HG02588 (cell line): ENCODE results near the gene FAM131C.

Experiments
- ATAC-seq: cut with Tn5 transposase; IDR thresholded peaks from one replicate; pipeline ENCODE4 v1.9.1; 2021; ENCODE audit warnings: mild to moderate bottlenecking, moderate library complexity; ENCODE audit not compliant: unreplicated experiment

The FAM131C gene, protein sequence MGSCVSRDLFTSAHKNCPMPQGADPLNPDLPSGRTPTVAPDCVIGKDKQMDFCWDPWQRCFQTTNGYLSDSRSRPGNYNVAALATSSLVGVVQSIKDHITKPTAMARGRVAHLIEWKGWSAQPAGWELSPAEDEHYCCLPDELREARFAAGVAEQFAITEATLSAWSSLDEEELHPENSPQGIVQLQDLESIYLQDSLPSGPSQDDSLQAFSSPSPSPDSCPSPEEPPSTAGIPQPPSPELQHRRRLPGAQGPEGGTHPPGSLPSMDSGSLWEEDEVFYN

DNA sequence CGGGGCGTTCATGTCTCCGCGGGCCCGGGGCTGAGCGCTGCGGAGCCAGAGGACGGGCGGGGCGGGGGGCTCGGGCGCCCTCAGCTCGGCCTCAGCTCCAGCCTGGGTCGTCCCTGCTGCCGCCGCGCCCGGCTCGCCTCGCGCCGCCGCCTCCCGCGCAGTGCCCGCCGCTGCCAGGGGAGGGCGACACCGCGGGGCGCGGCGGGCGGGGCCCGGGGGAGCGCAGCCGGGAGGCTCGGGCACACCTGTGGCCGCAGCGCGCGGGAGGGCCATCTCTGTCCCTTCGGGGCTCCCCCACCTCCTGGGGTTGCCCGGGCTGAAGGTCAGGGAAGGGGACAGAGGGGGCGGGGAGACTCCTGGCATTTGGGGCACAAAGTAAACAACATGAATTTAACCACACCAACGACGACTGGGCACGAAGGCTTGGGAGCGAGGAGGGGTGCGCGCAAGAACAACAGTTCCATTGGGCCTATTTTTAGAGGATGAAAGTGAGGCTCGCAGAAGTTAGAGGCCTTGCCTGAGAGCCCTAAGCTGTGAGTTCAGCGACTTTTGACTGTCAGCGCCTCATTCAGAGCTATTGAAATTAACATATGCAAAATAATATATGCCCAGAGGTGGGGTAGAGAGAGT is at the start of gene FAM131C:
Gene FAM131C, minus strand, starts transcription at position 162 of the 630 bp plus-strand sequence. CDS start 209 bp downstream, outside the sequence.
- ATAC-seq = peak; percentile 45

DNA sequence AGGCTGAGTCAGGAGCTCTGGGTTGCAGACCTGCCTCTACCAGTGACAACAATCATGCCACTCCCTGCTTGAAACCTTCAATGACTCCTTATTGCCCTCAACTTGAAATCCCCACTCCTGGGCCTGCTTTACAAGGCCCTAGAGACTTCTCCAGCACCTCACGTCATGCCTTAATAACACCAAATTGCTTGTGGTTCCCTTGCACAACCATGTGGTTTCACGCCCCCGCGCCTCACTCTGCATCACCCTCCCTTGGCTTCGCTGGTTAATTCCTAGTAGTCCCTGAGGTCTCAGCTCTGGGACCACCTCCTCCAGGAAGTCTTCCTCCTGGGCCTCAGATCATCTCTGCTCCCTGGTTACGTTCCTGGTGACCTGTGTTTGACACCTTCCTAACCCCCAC is 49.5 kb upstream of the FAM131C start:
- ATAC-seq = no peak

DNA sequence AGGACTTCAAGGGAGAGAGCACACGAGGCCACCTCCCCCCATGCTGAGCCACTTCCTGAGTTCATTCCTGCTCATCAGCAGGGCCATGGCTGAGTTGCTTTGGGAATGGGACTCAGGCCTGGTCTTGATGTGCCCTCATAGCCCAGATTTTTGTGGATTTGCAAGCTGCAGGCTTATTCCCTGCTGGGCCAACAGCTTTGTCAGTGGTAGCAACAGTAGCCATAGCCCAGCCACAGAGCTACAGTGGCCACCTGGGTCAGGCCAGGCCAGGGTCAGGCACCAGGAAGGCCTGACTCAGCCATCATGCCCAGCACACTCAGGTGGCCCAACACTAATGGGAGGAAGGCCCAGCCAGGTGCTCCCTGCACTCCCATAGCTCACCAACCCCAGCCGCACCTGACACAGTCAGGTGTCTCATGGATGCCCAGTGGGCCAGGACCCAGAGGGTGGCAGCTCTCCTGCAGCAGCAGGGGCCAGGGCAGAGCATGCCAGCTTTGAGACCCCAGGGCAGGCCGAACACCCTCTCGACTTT is 49.0 kb upstream of the FAM131C start:
- no peak for ATAC-seq

DNA sequence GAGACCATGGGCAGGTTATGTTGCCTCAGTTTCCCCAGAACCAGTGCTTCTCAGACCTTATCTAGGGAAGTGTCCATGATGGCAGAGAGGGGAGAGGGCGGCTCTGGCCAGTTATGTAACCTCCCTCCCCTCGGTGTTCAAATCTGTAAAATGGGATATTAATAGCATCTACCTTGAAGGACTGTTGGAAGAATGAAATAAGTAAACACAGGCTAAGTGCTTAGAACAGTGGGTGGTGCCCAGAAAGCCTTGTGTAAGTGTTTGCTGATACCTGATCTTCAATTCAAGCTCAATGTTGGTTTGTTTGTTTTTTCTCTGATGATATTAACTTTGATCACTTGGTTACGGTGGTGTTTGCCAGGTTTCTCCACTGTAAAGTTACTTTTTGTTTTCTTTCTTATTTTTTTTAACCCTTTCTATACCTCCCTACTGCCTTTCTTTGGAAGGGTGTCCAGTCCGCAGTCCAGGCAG is 47.5 kb upstream of the FAM131C start:
- ATAC-seq = no peak

DNA sequence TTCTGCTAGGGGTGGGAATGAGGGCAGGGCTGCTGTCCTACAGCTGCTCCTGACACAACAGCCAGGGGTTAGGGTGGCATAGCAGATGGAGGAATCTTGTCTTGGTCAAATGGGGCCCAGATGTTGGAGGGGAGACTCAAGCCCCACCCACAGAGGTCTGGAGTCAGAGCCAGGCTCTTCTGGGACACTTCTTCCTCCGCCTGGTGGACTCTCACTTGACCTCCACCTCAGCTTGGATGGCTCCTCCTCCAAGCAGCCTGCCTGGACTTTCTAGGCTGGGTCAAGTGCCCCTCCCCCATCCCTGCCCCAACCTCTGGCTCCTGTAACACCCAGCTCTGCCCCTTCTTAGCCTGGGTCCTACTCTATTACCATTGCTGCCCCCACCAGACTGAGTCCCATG is 47.0 kb upstream of the FAM131C start:
- no peak for ATAC-seq

DNA sequence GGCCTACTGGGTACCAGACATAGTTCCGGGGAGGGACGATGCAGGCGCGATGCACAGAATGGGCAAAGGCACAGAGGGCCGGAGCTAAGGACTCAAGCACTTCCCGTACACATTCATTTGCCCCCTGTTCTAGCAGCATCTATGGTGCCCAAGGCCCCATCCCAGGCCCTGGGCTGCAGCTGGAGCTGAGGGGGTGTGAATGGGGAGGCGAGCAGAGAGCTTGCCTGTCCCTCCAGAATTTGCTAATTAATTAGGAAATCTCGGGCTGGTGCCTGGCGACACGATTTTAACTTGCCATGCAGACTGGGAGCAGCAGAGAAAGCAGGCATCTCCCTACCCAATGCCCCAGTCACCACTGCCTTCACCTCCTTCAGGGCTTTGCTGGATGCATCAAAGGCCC is 46.5 kb upstream of the FAM131C start:
- ATAC-seq = no peak

DNA sequence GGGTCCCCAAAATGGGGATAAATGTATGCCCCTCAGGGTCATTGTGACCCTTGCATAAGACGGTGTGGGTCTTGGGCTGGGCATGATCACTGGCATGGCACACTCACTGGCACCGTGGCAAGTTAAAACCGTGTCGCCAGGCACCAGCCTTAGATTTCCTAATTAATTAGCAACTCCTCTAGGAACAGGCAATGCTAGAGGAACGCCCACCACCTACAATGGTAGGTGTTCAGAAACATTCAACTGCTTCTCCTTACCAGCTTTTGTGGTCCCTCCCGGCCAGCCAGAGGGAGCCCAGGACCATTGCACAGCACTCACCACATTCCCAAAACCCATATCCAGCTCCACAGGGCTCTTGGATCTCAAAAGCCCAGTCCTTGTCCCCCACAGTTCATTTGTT is 46.1 kb upstream of the FAM131C start:
- ATAC-seq = no peak

DNA sequence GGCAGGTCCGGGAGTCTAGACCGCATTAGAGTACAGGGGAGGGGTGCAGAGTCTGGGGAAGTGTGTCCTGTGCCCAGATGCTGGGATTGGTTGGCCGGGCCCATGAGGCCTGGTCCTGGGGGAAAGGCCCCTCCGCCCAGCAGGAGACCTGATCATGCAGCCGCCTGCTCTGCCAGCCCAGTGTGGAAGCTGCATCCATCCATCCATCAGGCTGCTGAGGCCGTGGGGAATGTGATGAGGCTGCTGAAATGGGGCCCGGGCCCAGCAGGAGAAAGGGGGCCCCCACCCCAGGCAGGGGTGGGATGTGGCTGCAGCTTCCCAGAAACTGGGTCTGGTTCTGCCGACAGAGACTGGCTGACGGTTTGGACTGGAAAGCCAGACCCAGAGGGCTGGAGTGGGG is 45.3 kb upstream of the FAM131C start:
- ATAC-seq = no peak

DNA sequence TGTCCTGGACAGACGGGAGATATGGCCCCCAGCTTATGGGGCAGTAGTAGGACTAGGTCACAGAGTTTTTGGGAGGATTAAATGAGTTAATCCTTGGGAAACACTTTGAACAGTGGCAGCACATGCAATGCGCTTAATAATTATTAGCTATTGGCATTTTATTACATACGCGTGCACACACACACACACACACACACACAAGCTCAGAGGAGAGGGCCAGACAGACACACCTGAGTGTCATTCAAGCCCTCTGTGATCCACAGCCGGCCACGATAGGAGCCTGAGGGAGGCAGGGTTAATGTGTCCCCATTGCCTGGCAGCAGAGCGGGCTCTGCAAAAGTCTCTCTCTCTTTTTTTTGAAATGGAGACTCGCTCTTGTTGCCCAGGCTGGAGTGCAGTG is 44.5 kb upstream of the FAM131C start:
- ATAC-seq = no peak

DNA sequence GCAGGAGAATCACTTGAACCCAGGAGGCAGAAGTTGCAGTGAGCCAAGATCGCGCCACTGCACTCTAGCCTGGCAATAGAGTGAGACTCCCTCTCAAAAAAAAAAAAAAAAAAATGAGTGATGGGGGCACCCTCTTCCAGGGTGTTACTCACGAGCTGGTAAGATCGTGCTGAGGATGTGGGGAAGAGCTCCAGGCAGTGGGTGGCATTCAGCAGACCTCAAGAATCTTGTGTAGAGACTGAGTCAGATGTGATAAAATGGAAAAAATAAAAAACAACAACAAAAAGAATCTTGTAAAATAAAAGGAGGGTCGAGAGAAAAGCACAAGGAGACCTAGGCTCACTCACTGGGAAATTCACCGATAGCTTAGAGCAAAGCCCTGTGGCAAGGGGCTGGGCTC is 43.9 kb upstream of the FAM131C start:
- no peak for ATAC-seq

DNA sequence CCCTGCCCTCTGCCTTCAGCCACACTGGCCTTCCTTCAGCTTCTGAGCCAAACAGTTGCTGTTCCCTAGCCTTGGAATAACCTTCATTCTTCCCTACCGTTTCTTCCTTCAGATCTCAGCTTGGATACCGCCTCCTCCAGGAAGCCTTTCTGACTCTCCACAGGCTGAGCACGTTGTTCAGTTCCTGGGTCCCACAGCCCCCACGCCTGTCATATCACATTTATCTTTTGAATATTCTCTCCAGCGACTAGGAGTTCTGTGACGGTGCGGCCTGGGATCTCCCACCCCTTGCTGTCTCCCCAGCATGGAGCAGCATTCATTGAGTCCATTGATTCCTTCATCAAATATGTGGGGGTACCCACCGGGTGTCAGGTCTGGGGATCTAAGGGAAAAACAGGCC is 43.2 kb upstream of the FAM131C start:
- no peak for ATAC-seq

DNA sequence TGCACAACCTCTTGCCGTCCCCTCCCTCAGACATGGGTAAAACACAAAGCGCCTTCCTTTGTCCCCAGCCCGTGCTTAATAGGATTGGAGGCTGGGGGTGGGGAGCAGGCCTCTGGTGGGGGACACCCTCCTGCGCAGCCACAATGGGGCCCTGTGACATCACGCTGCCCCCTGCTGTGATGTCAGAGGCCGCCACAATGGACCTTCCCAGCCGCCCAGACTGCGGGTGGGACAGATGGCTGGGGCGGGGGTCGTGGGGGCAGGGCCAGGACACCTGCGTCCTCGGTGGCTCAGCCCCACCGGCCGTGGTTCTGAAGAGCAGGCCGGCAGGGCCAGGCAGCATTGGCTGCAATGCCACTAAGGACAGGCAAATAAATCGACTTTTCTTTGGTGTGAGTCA is 42.6 kb upstream of the FAM131C start:
- no peak for ATAC-seq

DNA sequence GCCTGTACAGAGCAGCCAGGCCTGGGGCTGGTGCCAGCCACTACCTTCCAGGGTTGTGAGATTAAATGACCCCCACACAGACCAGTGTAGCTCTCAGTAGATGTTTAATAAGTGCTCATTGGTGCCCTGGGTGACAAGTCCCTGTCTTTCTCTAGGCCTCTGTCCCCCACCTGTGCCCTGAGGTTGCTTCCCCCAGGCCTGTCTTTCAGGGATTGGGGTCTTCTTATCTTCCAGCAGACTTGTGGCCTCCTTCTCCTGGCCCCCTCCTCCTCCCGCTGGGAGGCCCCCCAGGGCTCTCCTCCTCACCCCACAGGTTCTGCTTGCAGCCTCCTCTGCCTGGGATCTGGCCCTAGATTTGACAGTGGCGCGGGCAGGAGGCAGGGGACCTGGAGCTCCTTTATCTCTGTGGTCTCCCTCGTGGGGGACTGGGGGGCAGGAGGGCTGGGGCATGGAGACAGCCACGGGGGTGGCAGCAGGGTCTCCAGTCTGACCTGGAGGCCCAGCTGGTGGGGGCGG is 42.1 kb upstream of the FAM131C start:
- ATAC-seq = no peak

DNA sequence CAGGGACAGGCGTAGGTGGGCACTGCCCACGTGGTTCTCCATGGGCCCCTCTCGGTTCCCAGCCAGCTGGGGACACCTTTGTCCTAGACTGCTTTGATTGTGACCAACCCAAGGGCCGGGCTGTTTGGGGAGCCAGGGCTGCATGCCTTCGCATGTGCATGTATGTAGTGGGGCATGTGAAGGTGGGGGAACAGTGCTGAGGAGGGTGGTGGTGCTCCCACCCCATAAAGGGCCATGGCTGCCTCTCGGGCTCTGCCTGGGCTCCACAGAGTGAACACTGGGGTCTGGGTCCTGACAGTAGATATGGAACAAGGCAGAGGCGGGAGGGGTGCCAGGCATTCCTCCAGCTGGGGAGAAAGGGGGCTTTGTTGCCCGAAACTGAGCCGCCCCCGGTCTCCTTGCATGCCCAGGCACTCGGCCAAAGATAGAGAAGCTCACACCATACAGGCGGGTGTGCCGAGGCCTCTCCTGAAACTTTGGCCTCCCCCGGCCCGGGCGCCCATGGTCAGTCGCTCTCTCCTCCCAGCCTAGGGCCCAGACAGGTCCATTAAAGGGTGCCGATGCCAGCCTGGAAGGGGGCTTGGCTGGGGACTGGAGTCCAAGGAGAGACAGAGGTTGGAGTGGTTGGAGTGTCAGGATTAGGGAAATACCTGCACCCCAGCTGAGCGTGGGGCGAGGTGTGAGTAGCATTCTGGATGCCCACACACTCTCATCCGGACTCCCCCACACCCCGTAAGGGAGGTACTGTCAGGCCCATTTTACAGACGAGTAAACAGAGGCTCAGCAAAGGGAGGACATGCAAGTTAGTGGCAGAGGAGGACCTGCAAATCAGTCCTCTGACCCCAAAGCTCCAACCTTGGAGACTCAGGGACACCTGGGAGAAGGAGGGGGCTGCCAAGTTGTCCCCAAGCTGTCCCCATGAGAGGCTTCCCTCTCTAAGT is 41.3 kb upstream of the FAM131C start:
- no peak for ATAC-seq

DNA sequence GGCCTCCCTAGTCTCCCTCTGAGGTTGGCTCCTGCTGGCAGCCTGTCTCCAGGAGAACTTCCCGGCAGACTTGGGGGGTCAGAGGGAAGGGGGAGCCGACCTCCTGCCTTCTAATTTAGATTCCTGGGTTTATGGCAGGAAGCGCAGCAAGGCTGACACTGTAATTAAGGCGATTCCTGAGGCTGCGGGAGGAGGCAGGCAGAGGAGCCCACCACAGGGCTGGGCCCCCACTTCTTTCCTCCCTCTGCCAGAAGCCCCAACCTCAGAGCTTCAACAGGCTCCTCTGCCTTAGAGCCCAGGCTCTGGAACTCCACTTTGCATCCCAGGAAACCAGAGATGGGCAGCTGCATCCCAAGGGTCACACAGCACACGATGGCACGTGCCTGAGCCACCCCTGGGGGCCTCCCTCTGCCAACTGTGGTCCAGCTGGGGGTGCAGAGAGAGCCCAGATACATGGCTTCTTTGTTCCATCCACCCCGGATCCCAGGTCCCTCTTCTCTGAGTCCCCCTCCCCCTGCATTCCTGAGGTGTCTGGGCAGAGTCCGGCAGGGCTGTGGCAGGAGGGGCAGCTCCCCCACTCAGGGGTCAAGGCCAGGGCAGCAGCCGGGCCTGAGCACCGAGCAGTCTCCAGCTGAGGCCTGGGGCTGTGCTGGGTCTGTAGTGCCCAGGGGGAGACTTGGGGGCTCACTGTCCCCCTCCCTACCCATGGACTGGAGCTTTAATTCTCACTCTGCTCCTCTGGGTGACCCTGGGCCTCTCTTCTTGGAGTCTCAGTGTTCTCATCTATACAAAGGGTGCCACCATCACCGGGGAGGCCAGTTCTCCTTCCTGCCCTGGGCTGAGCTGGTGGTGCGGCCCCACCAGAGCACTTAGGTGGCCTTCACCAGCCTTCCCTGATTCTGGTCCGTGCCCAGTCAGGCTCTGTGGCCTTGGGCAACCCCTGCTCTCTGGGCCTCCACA is 39.4 kb upstream of the FAM131C start:
- ATAC-seq = no peak

DNA sequence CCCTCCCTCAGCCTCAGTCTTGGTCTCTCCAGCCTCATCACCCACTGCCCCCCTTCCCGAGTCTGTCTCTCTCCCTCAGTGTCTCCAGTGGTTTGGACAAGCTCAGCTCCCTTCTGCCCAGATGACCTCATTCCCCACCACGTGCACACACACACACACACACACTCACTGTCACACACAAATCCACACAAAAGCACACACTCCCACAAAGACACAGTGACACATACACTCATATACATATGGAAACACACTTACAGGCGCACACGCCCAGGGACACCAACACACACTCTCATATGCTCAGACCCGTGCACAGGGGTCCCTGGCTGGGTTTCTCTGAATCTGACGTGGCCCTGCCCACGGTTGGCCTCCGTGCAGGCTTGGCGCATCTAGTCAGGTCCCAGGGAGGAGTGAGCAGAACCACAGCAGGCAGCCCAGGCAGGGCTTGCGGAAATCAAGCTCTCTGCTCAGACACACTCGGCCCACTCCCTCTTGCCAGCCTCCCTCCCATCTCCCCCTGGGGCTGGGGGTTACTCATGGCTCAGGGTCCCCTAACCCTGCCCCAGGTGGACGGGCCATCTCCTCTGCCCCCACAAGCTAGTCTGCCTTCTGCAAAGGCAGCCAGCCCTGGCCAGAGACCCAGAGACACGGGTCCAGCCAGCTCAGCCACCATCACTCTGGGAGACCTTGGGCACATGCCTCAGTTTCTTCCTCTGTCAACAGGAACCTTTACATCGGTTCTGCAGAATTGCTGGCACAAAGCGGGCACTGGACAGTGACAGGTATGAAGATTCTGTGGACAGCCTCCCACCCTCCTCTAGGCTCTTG is 38.5 kb upstream of the FAM131C start:
- no peak for ATAC-seq

DNA sequence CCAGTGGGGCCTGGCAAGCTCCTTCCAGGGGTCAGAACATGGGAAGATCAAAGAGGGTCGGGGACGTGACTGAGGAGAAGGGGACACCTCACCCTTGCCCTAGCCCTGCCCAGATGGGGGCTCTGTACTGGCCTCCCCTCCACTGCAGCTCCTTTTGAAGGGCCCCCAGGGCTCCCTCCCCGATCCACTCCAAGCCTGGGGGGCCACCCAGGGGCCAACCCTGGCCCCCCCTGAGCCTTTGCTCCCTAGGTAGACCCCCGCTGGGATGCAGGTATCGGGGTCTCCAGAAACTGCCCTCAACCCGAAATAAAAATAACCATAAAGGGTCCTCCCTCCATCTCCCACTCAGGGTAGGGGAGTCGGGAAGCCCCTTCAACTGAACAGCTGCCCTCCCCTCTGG is 37.4 kb upstream of the FAM131C start:
- ATAC-seq = no peak

DNA sequence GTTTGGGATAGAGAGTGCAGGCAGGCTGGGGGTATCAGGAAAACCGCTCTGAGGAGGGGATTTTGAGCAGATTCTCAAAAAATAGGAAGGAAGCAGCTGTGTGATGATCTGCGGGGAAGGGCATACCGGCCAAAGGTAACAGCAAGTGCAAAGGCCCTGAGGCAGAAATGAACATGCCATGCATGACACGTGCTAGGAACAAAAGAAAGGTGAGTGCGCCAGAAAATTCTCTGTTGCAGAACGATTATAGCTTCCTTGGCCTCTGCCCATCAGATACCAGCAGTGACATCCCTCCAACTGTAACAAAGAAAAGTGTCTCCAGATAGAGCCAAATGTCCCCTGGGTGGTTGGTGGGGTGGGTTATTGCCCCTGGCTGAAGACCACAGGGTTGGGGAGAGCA is 37.0 kb upstream of the FAM131C start:
- no peak for ATAC-seq

DNA sequence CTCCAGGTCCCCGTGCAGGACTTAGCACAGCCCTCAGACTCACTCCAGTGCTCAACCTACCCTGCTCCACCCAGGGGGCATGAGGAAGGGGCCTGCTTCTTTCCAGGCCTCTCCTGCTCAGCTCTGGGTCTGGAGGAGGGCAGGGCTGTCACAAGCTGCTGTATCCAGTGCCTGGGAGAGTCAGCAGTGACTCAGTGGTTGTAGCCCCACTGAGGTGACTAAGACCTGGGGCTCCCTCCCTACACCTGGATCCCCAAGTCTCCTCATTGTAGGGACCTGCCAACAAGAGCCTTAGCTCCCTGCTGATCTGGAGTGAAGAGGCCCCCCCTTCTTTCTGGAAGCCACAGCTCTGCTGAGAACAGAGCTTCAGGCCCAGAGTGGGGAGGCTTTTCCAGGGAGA is 36.1 kb upstream of the FAM131C start:
- no peak for ATAC-seq
